DMS53 treated with DMSO at 0.1 percent for 48 hours (cell line): ENCODE results near the gene FOXP4.

Source experiments
- DNase-seq: peaks from one replicate; lab custom pipeline; 2025; ENCODE audit not compliant: unreplicated experiment; lab: John Stamatoyannopoulos, UW

The FOXP4 gene

GRCh38 chr6:41545703-41546474 is at the start of gene FOXP4:
Gene FOXP4, plus strand, starts transcription at chr6:41546381. Its CDS starts 19,380 bp downstream, at chr6:41565761.
- peak; percentile 91 for DNase-seq

GRCh38 chr6:41497573-41497972 is 48.6 kb upstream of the FOXP4 start:
- no peak for DNase-seq

GRCh38 chr6:41497994-41498393 is 48.2 kb upstream of the FOXP4 start:
- DNase-seq = no peak

GRCh38 chr6:41498968-41499599 is 47.1 kb upstream of the FOXP4 start:
- DNase-seq = no peak

GRCh38 chr6:41500561-41500960 is 45.6 kb upstream of the FOXP4 start:
- DNase-seq = no peak

- DNase-seq = no peak
Measured at GRCh38 chr6:41502566-41502916, 43.6 kb upstream of the FOXP4 start.

GRCh38 chr6:41502917-41503671 is 43.1 kb upstream of the FOXP4 start:
- no peak for DNase-seq

- peak; percentile 12 for DNase-seq
Measured at GRCh38 chr6:41503827-41504465, 42.2 kb upstream of the FOXP4 start.

GRCh38 chr6:41504466-41505121 is 41.6 kb upstream of the FOXP4 start:
- peak; percentile 31 for DNase-seq

- DNase-seq = peak; percentile 25
Measured at GRCh38 chr6:41505122-41506049, 40.8 kb upstream of the FOXP4 start.

- DNase-seq = no peak
Measured at GRCh38 chr6:41508479-41508878, 37.7 kb upstream of the FOXP4 start.

- no peak for DNase-seq
Measured at GRCh38 chr6:41509580-41509979, 36.6 kb upstream of the FOXP4 start.

- no peak for DNase-seq
Measured at GRCh38 chr6:41511443-41512060, 34.6 kb upstream of the FOXP4 start.

- DNase-seq = no peak
Measured at GRCh38 chr6:41512146-41512701, 34.0 kb upstream of the FOXP4 start.

- DNase-seq = no peak
Measured at GRCh38 chr6:41515995-41516394, 30.2 kb upstream of the FOXP4 start.

GRCh38 chr6:41518118-41518517 is 28.1 kb upstream of the FOXP4 start:
- no peak for DNase-seq

- peak; percentile 38 for DNase-seq
Measured at GRCh38 chr6:41519305-41519744, 26.9 kb upstream of the FOXP4 start.

- DNase-seq = peak; percentile 62
Measured at GRCh38 chr6:41519745-41520699, 26.2 kb upstream of the FOXP4 start.
